ENCODE measurements around the gene CLPTM1L.
"Not testable (repeated sequence)": the region's sequence is repeated elsewhere in the genome, so short reads cannot be mapped to it uniquely, and the experiment has no call there.

CLPTM1L gene

GRCh38 chr5:1288439-1289335, 56.2 kb downstream of the CLPTM1L start:
- no peak for DNase-seq

GRCh38 chr5:1285883-1286291, 59.0 kb downstream of the CLPTM1L start:
- no peak for DNase-seq

- DNase-seq, result no peak
These were observed 59.8 kb downstream of the CLPTM1L start for GRCh38 chr5:1285141-1285540.

GRCh38 chr5:1284336-1284970, 60.4 kb downstream of the CLPTM1L start:
- DNase-seq, result not testable (repeated sequence)

GRCh38 chr5:1283729-1284041, 61.2 kb downstream of the CLPTM1L start:
- DNase-seq, result not testable (repeated sequence)

GRCh38 chr5:1282993-1283728, 61.7 kb downstream of the CLPTM1L start:
- DNase-seq, result not testable (repeated sequence)

- DNase-seq, result no peak
These were observed 62.5 kb downstream of the CLPTM1L start for GRCh38 chr5:1282131-1282992.

GRCh38 chr5:1281038-1281882, 63.6 kb downstream of the CLPTM1L start:
- no peak for DNase-seq

- DNase-seq, result no peak
These were observed 64.5 kb downstream of the CLPTM1L start for GRCh38 chr5:1280177-1281037.

- no peak for DNase-seq
These were observed 65.3 kb downstream of the CLPTM1L start for GRCh38 chr5:1279443-1280151.

GRCh38 chr5:1278656-1279442, 66.0 kb downstream of the CLPTM1L start:
- DNase-seq, result no peak

- no peak for DNase-seq
These were observed 66.7 kb downstream of the CLPTM1L start for GRCh38 chr5:1278216-1278615.

- no peak for DNase-seq
These were observed 67.1 kb downstream of the CLPTM1L start for GRCh38 chr5:1277781-1278180.

- DNase-seq, result no peak
These were observed 67.6 kb downstream of the CLPTM1L start for GRCh38 chr5:1277331-1277730.

GRCh38 chr5:1276930-1277329, 68.0 kb downstream of the CLPTM1L start:
- DNase-seq, result no peak

GRCh38 chr5:1275397-1276391, 69.2 kb downstream of the CLPTM1L start:
- not testable (repeated sequence) for DNase-seq

GRCh38 chr5:1274471-1274870, 70.4 kb downstream of the CLPTM1L start:
- DNase-seq, result no peak

GRCh38 chr5:1273745-1274144, 71.2 kb downstream of the CLPTM1L start:
- DNase-seq, result no peak

All from NCI-H2227 treated with DMSO at 0.1 percent for 48 hours (cell line).